ENCODE data around the gene VEGFA. TPM values are rescaled to one million over a fixed set of nuclear protein-coding genes. Genes with fewer than 3 reads are reported as not detected.

Gene VEGFA
- total RNA-seq, 1 donor from 2014 or later = 29.0 TPM

DNA sequence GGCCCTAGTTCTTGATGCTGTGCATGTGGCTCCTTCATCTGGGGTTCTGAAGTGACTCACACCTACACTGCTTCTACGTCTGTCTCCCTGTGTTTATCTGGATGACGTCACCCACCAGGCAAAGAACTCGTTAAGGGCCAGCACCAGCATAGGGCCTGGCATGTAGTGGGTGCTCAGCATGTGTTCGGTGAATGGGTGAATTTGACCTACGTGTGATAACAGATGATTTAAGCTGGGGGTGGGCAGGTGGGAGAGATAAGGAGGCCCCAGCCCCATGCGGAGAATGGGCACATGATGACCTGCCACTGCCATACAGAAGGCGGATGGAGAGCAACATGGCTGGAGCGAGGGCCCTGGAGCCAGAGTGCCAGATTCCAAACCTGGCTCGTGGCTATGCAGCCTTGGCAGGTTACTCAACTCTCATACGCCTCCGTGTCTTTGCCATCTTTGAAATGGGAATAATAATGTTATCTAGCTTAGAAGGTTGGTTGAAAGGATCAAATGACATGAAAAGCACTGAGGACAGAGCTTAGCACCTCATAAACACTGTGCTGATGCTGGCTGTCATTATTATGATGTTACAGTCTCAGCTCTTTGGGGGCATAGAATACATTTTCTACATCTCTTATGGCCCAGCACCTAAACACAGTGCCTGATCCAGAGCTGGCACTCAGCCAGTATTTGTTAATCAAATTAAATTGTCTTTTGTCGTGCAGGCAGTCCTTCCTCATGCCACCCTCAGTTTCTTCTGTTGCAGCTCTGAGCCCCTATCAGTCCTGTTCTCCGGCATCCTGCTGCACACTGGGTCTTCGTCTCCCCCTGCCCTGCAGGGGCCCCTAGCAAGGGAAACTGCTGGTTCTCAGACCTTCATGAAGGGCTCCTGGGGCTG lies 39.6 kb downstream of the VEGFA start:
- CTCF ChIA-PET = no interaction called here
- Mint-ChIP-seq H3K36me3 (ENCODE audit: low read depth) (no peaks in the 10 kb centered on the region), H3K4me1 (no peaks in the 10 kb centered on the region), H3K9me3 (no peaks in the 10 kb centered on the region), H3K27ac (no peak overlapping the region), H3K4me3 (no peak overlapping the region), H3K27me3 (peaks cover 5% of the 10 kb centered on the region)
- ATAC-seq (ENCODE audit: low read depth) (no peak), DNase-seq (no peak)
- POLR2A ChIA-PET = no interaction called here
- TF ChIP-seq, protein P1, sequence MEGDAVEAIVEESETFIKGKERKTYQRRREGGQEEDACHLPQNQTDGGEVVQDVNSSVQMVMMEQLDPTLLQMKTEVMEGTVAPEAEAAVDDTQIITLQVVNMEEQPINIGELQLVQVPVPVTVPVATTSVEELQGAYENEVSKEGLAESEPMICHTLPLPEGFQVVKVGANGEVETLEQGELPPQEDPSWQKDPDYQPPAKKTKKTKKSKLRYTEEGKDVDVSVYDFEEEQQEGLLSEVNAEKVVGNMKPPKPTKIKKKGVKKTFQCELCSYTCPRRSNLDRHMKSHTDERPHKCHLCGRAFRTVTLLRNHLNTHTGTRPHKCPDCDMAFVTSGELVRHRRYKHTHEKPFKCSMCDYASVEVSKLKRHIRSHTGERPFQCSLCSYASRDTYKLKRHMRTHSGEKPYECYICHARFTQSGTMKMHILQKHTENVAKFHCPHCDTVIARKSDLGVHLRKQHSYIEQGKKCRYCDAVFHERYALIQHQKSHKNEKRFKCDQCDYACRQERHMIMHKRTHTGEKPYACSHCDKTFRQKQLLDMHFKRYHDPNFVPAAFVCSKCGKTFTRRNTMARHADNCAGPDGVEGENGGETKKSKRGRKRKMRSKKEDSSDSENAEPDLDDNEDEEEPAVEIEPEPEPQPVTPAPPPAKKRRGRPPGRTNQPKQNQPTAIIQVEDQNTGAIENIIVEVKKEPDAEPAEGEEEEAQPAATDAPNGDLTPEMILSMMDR (IDR thresholded peaks at IDR 0.05) = no peak
- intact Hi-C loops (cut with micrococcal nuclease) = no loop called here

DNA sequence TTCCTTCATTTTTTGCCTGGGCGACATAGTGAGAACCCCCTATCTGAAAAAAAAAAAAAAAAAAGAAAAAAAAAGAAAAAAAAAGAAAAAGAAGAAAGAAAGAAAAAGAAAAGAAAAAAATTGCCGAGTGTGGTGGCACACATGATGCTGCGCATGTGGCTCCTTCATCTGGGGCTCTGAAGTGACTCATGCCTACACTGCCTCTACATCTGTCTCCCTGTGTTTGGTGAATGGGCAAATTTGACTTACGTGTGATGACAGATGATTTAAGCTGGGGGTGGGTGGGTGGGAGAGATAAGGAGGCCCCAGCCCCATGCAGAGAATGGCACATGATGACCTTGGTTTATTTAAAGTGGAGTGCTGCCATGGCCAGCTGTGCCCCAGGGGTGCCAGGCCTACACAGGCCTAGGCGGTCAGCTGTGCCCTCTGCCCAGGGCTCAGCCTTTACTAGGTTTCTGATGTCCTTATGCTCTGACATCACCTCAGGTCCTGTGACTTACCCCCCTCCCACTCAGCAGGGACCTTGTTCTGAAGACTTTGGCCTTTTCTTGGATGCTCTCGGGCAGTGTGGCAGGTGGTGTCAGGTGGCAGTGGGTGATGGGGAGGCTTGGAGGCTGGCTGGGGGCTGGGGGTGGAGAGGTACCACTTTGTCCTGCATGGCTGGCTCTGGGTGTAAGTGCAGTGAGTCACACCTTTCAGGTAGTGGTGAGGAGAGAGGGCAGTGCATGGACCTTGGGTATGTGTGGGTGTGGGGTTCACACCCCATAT lies 41.1 kb downstream of the VEGFA start:
- ChIA-PET CTCF (no interaction called here), POLR2A (no interaction called here)
- Mint-ChIP-seq H3K4me3 (no peak overlapping the region), H3K4me1 (no peaks in the 10 kb centered on the region), H3K27ac (no peak overlapping the region), H3K36me3 (ENCODE audit: low read depth) (no peaks in the 10 kb centered on the region), H3K27me3 (peaks cover 5% of the 10 kb centered on the region), H3K9me3 (no peaks in the 10 kb centered on the region)
- ATAC-seq (ENCODE audit: low read depth) = no peak
- TF ChIP-seq, protein P1 (IDR thresholded peaks at IDR 0.05) = no peak
- intact Hi-C loops (cut with micrococcal nuclease) = no loop called here
- no peak for DNase-seq

GRCh38 chr6:43811733-43812099 lies 41.7 kb downstream of the VEGFA start:
- Mint-ChIP-seq H3K27ac (no peak overlapping the region), H3K9me3 (no peaks in the 10 kb centered on the region), H3K36me3 (ENCODE audit: low read depth) (no peaks in the 10 kb centered on the region), H3K27me3 (peaks cover 5% of the 10 kb centered on the region), H3K4me3 (no peak overlapping the region), H3K4me1 (no peaks in the 10 kb centered on the region)
- ATAC-seq (ENCODE audit: low read depth) (no peak), DNase-seq (no peak)
- ChIA-PET CTCF (no interaction called here), POLR2A (no interaction called here)
- TF ChIP-seq, protein P1 (IDR thresholded peaks at IDR 0.05) = no peak
- intact Hi-C loops (cut with micrococcal nuclease) = no loop called here

GRCh38 chr6:43812850-43813578 lies 43.0 kb downstream of the VEGFA start:
- Mint-ChIP-seq H3K4me3 (no peak overlapping the region), H3K4me1 (no peaks in the 10 kb centered on the region), H3K27ac (no peak overlapping the region), H3K9me3 (no peaks in the 10 kb centered on the region), H3K27me3 (peaks cover 11% of the 10 kb centered on the region), H3K36me3 (ENCODE audit: low read depth) (no peaks in the 10 kb centered on the region)
- DNase-seq (no peak), ATAC-seq (ENCODE audit: low read depth) (no peak)
- intact Hi-C loops (cut with micrococcal nuclease) = no loop called here
- TF ChIP-seq, protein P1 (IDR thresholded peaks at IDR 0.05) = no peak
- CTCF ChIA-PET = no interaction called here
- POLR2A ChIA-PET = no interaction called here

- ChIA-PET CTCF (interaction anchor here (1.6 kb wide), 1 partner anchor 45 kb away, joined by 3 read pairs; no protein-coding TSS in a partner anchor), POLR2A (no interaction called here)
- H3K27ac Mint-ChIP-seq = no peak overlapping the region
- ATAC-seq (ENCODE audit: low read depth) (no peak), DNase-seq (no peak)
- TF ChIP-seq, protein P1 (IDR thresholded peaks at IDR 0.05) = no peak
- H3K27me3 Mint-ChIP-seq = peaks cover 11% of the 10 kb centered on the region
- H3K36me3 Mint-ChIP-seq (ENCODE audit: low read depth) = no peaks in the 10 kb centered on the region
- no peaks in the 10 kb centered on the region for H3K4me1 Mint-ChIP-seq
- no peak overlapping the region for H3K4me3 Mint-ChIP-seq
- intact Hi-C loops (cut with micrococcal nuclease) = no loop called here
- H3K9me3 Mint-ChIP-seq = no peaks in the 10 kb centered on the region
Measured at GRCh38 chr6:43814111-43814510, 44.1 kb downstream of the VEGFA start.
